Muscle layer of duodenum (tissue), 2 donors: ENCODE results near the gene SPOCD1.

Experiments used
- H3K27ac ChIP-seq: one replicate; pipeline ENCODE4 v1.7.0; 2013; ENCODE audit warnings: mild to moderate bottlenecking, low read length
- H3K27me3 ChIP-seq: one replicate; pipeline ENCODE4 v1.7.0; 2013; ENCODE audit warnings: low read depth, mild to moderate bottlenecking, control low read depth, low read length
- H3K36me3 ChIP-seq, 2 donors: one replicate each; pipeline ENCODE4 v1.7.0; 2013; ENCODE audit warnings: low read length in 2 of 2, control low read depth in 1 of 2, mild to moderate bottlenecking in 1 of 2; ENCODE audit not compliant: insufficient read depth in 2 of 2, control insufficient read depth in 1 of 2
- H3K4me1 ChIP-seq, 2 donors: one replicate each; pipeline ENCODE4 v1.7.0; 2013; ENCODE audit warnings: low read length in 2 of 2, mild to moderate bottlenecking in 2 of 2, control low read depth in 1 of 2, moderate library complexity in 1 of 2; ENCODE audit not compliant: insufficient read depth in 2 of 2, control insufficient read depth in 1 of 2
- H3K4me3 ChIP-seq, 2 donors: one replicate each; pipeline ENCODE4 v1.7.0; 2013; ENCODE audit warnings: low read length in 2 of 2, low read depth in 1 of 2, mild to moderate bottlenecking in 1 of 2
- H3K9me3 ChIP-seq, 2 donors: one replicate each; pipeline ENCODE4 v1.7.0; 2013; ENCODE audit warnings: low read length in 2 of 2, control low read depth in 1 of 2, mild to moderate bottlenecking in 1 of 2; ENCODE audit not compliant: control insufficient read depth in 1 of 2
- donor health status: healthy.

The SPOCD1 gene

DNA sequence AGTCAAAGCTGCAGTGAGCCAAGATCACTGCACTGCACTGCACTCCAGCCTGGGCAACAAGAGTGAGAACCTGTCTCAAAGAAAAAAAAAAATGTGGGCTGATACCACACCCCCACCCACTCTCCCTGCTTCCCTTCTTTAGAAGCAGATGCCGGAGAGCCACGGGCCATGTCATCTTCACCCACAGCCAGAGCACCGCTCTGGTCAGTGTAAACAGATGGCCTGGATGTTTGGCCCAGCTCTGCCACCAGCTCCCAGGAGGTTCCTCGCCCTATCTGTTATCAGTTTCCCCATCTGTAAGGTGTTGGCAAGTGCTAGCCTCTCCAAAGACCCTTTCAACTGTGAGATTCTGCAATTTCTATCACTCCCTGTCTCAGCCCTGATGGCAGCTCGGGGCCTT lies 39.8 kb downstream of the SPOCD1 start:
- H3K9me3 ChIP-seq = no peaks in the 10 kb centered on the region
- H3K27ac ChIP-seq = no peak overlapping the region
- H3K4me3 ChIP-seq = no peak overlapping the region
- peaks cover 42% of the 10 kb centered on the region for H3K27me3 ChIP-seq
- no peaks in the 10 kb centered on the region for H3K36me3 ChIP-seq
- peaks cover 0 to 18% of the 10 kb centered on the region in 2 donors for H3K4me1 ChIP-seq

- Histone ChIP-seq H3K4me1 (peaks cover 0 to 17% of the 10 kb centered on the region in 2 donors), H3K27ac (no peak overlapping the region), H3K4me3 (no peak overlapping the region), H3K27me3 (peaks cover 42% of the 10 kb centered on the region), H3K36me3 (no peaks in the 10 kb centered on the region), H3K9me3 (no peaks in the 10 kb centered on the region)
Measured at GRCh38 chr1:31775210-31775999, 40.4 kb downstream of the SPOCD1 start.

DNA sequence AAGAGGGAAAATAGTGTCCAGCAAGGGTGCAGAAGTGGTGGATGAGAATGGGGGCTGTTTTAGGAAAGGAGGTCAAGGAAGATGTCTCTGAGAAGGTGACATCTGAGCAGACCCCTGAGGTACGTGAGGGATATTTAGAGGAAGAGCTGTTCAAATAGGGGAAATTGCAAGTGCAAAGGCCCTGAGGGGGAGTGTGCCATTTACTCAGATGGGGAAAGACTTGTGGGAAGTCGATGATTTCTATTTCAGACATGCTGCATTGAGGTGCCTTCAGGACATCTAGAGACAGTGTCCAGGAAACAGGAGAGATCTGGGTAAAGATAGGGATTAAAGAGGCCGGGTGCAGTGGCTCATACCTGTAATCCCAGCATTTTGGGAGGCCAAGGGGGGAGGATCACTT lies 41.3 kb downstream of the SPOCD1 start:
- H3K27me3 ChIP-seq = peaks cover 42% of the 10 kb centered on the region
- no peaks in the 10 kb centered on the region for H3K9me3 ChIP-seq
- H3K4me3 ChIP-seq = no peak overlapping the region
- H3K27ac ChIP-seq = no peak overlapping the region
- H3K36me3 ChIP-seq = no peaks in the 10 kb centered on the region
- peaks cover 0 to 21% of the 10 kb centered on the region in 2 donors for H3K4me1 ChIP-seq

GRCh38 chr1:31773861-31774260 lies 42.0 kb downstream of the SPOCD1 start:
- Histone ChIP-seq H3K27me3 (peaks cover 42% of the 10 kb centered on the region), H3K36me3 (no peaks in the 10 kb centered on the region), H3K9me3 (no peaks in the 10 kb centered on the region), H3K27ac (no peak overlapping the region), H3K4me3 (no peak overlapping the region), H3K4me1 (peaks cover 0 to 22% of the 10 kb centered on the region in 2 donors)

GRCh38 chr1:31772669-31773248 lies 43.1 kb downstream of the SPOCD1 start:
- Histone ChIP-seq H3K4me1 (peaks cover 0 to 22% of the 10 kb centered on the region in 2 donors), H3K36me3 (no peaks in the 10 kb centered on the region), H3K4me3 (peak overlapping the region; percentile 9 to 38), H3K27me3 (peaks cover 42% of the 10 kb centered on the region), H3K9me3 (no peaks in the 10 kb centered on the region), H3K27ac (no peak overlapping the region)

GRCh38 chr1:31771891-31772668 lies 43.7 kb downstream of the SPOCD1 start:
- Histone ChIP-seq H3K36me3 (no peaks in the 10 kb centered on the region), H3K27ac (no peak overlapping the region), H3K9me3 (no peaks in the 10 kb centered on the region), H3K4me3 (peak overlapping the region; percentile 9 to 38), H3K4me1 (peaks cover 0 to 22% of the 10 kb centered on the region in 2 donors), H3K27me3 (peaks cover 42% of the 10 kb centered on the region)

DNA sequence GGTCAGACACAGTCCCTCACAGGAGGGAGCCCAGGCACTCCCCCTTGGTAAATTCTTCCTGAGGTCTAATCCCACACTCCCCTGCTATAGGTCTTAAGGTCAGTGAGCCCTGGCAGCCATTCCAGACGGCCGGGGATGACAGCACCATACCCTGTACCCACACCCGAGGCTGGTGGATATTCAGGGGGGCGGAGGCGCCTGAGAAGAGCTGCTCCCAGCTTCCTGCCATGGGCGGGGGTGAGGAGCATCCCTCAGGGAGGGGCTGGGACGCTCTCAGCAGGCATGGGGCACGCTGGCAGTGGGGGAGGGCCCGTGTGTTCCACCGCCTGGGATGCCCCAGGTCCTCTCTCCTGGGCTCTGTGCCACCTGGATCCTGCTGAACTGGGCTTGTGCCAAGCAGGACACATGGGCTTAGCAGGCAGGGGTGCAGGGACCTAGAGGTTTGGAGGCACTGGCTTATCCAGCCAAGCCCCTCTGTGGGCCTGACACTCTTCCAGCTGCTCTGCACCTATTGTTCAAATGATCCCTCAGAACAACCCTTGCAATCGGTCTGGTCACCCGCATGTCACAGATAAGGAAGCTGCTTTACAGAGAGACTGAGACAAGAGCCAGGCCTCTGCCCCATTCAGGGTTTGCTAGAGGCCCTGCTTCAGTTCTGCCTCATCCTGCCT lies 46.0 kb downstream of the SPOCD1 start:
- H3K4me3 ChIP-seq = no peak overlapping the region
- peaks cover under 1 to 25% of the 10 kb centered on the region in 2 donors for H3K4me1 ChIP-seq
- H3K27ac ChIP-seq = no peak overlapping the region
- no peaks in the 10 kb centered on the region for H3K9me3 ChIP-seq
- peaks cover 44% of the 10 kb centered on the region for H3K27me3 ChIP-seq
- H3K36me3 ChIP-seq = no peaks in the 10 kb centered on the region

DNA sequence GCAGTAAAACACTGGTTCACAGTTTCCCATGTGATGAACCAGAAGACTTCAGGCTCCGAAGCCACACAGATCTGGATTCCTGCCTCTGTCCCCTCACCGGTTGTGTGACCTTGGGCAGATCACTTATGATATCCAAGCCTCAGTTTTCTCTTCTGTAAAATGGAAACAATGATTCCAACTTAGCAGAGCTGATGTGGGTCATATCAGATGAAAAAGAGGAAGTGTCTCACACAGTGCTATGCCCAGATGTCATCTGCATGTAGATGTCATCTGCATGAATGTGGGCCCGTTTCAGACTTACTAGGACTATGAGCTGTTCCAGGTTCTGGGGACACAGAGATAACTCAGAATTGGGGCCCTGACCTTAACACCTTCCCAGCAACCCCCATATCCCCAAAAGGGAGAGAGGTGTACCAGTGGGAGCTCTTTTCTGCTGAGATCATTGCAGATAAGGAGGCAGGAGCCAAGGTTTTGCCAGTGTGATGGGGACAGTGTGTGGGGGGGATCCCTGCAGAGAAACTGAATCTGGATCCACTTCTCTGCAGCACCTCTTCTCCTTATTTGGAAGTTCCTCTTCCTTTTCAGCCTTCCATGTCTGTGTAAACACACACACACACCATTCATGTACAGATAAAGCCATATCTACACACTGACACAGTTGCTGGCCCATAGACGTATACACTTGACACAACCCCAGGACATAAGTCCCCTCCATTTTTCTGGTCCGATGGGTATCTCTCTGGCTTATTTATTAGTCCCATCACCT lies 46.7 kb downstream of the SPOCD1 start:
- Histone ChIP-seq H3K4me1 (peaks cover 6 to 31% of the 10 kb centered on the region in 2 donors), H3K36me3 (no peaks in the 10 kb centered on the region), H3K9me3 (no peaks in the 10 kb centered on the region), H3K27me3 (peaks cover 43% of the 10 kb centered on the region), H3K27ac (no peak overlapping the region), H3K4me3 (no peak overlapping the region)

- H3K4me1 ChIP-seq = peaks cover 6 to 34% of the 10 kb centered on the region in 2 donors
- H3K27me3 ChIP-seq = peaks cover 37% of the 10 kb centered on the region
- no peak overlapping the region for H3K4me3 ChIP-seq
- H3K36me3 ChIP-seq = no peaks in the 10 kb centered on the region
- no peaks in the 10 kb centered on the region for H3K9me3 ChIP-seq
- no peak overlapping the region for H3K27ac ChIP-seq
Measured at GRCh38 chr1:31768407-31768907, 47.4 kb downstream of the SPOCD1 start.

DNA sequence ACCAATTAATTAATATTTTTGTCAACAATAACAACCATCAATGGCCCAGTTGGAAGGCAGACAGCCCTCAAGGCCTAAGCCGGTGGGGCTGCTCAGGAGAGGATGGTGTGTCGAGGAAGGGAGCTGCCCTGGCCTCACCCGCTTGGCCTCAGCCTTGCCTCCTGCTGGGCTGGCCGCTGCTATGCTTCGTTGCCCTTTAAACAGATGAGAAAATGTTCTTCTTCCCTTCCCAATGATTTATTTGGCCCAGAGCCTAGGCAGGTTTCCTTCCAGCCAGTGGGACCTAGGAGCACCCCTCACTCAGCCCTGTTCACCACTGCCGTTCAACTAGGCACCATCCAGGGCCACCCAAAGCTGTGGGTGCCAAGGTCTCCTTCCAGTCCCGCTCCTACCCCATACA lies 48.6 kb downstream of the SPOCD1 start:
- Histone ChIP-seq H3K9me3 (no peaks in the 10 kb centered on the region), H3K27me3 (peaks cover 34% of the 10 kb centered on the region), H3K36me3 (no peaks in the 10 kb centered on the region), H3K4me1 (peaks cover 8 to 36% of the 10 kb centered on the region in 2 donors), H3K27ac (no peak overlapping the region), H3K4me3 (no peak overlapping the region)
